Ramos (cell line): ENCODE results near the gene BCAR3.

Experiments used
- in situ Hi-C: fragments of 300-500 bp; cut with MboI; formaldehyde crosslinking; loops from one replicate; pipeline ENCODE4 v1.14.3; 2022; ENCODE audit warnings: low sequenced_read_pairs; ENCODE audit not compliant: unreplicated experiment

BCAR3 gene

GRCh38 chr1:93620841-93621210 is 60.8 kb downstream of the BCAR3 start:
- in situ Hi-C loops, result no loop called here

GRCh38 chr1:93620172-93620840 is 61.3 kb downstream of the BCAR3 start:
- in situ Hi-C loops, result no loop called here

GRCh38 chr1:93619507-93620171 is 62.0 kb downstream of the BCAR3 start:
- in situ Hi-C loops, result no loop called here

- in situ Hi-C loops, result no loop called here
These were observed 63.8 kb downstream of the BCAR3 start for GRCh38 chr1:93617670-93618499.

GRCh38 chr1:93616996-93617669 is 64.5 kb downstream of the BCAR3 start:
- in situ Hi-C loops, result no loop called here

GRCh38 chr1:93616221-93616995 is 65.2 kb downstream of the BCAR3 start:
- in situ Hi-C loops, result no loop called here

GRCh38 chr1:93615582-93616150 is 66.0 kb downstream of the BCAR3 start:
- in situ Hi-C loops, result no loop called here

- in situ Hi-C loops, result no loop called here
These were observed 66.6 kb downstream of the BCAR3 start for GRCh38 chr1:93614986-93615581.

GRCh38 chr1:93614541-93614940 is 67.1 kb downstream of the BCAR3 start:
- in situ Hi-C loops, result no loop called here

GRCh38 chr1:93613898-93614297 is 67.7 kb downstream of the BCAR3 start:
- in situ Hi-C loops, result no loop called here

- in situ Hi-C loops, result no loop called here
These were observed 69.1 kb downstream of the BCAR3 start for GRCh38 chr1:93612510-93612909.

GRCh38 chr1:93611668-93612067 is 70.0 kb downstream of the BCAR3 start:
- in situ Hi-C loops, result no loop called here

- in situ Hi-C loops, result no loop called here
These were observed 72.1 kb downstream of the BCAR3 start for GRCh38 chr1:93609536-93609935.

- in situ Hi-C loops, result no loop called here
These were observed 73.2 kb downstream of the BCAR3 start for GRCh38 chr1:93608187-93609109.

GRCh38 chr1:93607814-93608186 is 73.8 kb downstream of the BCAR3 start:
- in situ Hi-C loops, result no loop called here

- in situ Hi-C loops, result no loop called here
These were observed 75.7 kb downstream of the BCAR3 start for GRCh38 chr1:93605812-93606512.

GRCh38 chr1:93605026-93605568 is 76.5 kb downstream of the BCAR3 start:
- in situ Hi-C loops, result no loop called here
